ENCODE data around the gene ODAD2.

GRCh38 chr10:27950242-27950564 lies 48.7 kb downstream of the ODAD2 start:
- TF ChIP-seq CTCF (IDR thresholded peaks at IDR 0.05; ENCODE audit: poor library complexity, severe bottlenecking) (no peak), EZH2 (IDR thresholded peaks at IDR 0.05; ENCODE audit: borderline replicate concordance, insufficient read depth, low read length, poor library complexity, severe bottlenecking) (no peak), MXI1 (conservative IDR thresholded peaks at IDR 0.05; ENCODE audit: poor library complexity, severe bottlenecking) (no peak), POLR2AphosphoS5 (IDR thresholded peaks at IDR 0.05) (no peak), RAD21 (conservative IDR thresholded peaks at IDR 0.05) (no peak), EP300 (conservative IDR thresholded peaks at IDR 0.05; ENCODE audit: poor library complexity, severe bottlenecking) (no peak), TAF1 (IDR thresholded peaks at IDR 0.05; ENCODE audit: low read depth) (no peak)
